ENCODE measurements around the gene CSNK1G1. TPM values are rescaled to one million over a fixed set of nuclear protein-coding genes. Genes with fewer than 3 reads are reported as not detected.

The CSNK1G1 gene
- polyA plus RNA-seq, 1 of the 3 experiments (the other 2 are of a cell fraction), result 10.2 TPM

DNA sequence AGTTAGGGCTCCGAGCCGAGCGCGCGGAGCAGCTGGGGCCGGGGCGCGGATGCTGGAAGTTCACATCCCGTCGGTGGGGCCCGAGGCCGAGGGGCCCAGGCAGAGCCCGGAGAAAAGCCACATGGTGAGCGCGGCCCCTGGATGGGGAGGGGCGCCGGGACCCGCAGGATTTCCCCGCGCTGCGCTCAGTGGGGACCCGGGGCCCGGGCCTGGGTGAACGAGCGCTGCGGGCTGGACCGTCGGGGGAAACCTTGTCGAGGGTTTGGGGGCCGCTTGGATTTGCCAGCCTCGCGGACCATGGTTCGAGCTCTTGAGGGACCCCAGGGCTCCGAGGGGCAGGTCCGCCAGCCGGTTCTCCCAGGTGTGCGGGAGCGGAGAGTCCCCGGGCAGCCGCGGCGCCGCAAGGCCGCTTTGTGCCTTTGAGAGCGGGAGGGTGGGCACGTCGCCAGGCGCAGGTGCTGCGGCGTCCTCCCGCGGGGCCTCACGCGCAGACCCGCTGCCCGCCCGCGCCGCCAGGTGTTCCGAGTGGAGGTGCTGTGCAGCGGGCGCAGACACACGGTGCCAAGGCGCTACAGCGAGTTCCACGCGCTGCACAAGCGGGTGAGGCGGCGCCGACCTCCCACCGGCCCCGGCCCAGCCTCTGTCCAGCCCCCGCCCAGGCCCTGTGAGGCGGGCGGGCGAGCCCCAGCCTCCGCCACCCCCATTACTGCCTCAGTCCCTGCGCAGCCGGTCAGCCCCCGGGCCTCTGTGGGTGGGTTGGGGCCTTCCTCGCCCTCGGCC lies 204.1 kb downstream of the CSNK1G1 start, which contains the start of gene SNX22:
Gene SNX22, plus strand, starts transcription at position 5 of the 780 bp plus-strand sequence. Its CDS starts 45 bp downstream, at position 50.
- peak within 1 kb of the TSS; percentile 78; the same call in 1 of the 2 replicates for H2AFZ ChIP-seq (ENCODE audit: low read depth)
- H3F3A ChIP-seq (replicated peaks; ENCODE audit: insufficient read depth), result peaks cover 40% of the 10 kb centered on the region
- WGBS (ENCODE audit: low lambda C conversion rate), result no CpG with 5 or more reads among the region's 83 CpGs
- H3K79me2 ChIP-seq (ENCODE audit: insufficient read depth), result no peaks in the 10 kb centered on the region
- H3K9ac ChIP-seq, result no peak within 1 kb of the TSS
- peak; percentile 71 for DNase-seq
- peaks cover 14% of the 10 kb centered on the region; the same call in 1 of the 2 replicates for H4K20me1 ChIP-seq (ENCODE audit: insufficient read depth)
- no peaks in the 10 kb centered on the region for H3K9me2 ChIP-seq
- CTCF ChIA-PET, result interaction anchor here (0.7 to 4.3 kb wide), 6 partner anchors 11 to 235 kb away, joined by 3 to 42 read pairs (median 15); partner anchors contain the start of genes CIAO2A, CSNK1G1, PPIB and TRIP4
- no peaks in the 10 kb centered on the region for H3K27me3 ChIP-seq (ENCODE audit: insufficient read depth)
- peak within 1 kb of the TSS; percentile 80 for H3K4me2 ChIP-seq
- H3K36me3 ChIP-seq (replicated peaks in 1 of 2; ENCODE audit: control insufficient read depth in 1 of 2, insufficient read depth in 2 of 2, low read length in 1 of 2), result peaks cover 8 to 25% of the 10 kb centered on the region in 2 experiments
- H3K4me1 ChIP-seq (ENCODE audit: control insufficient read depth in 1 of 2, insufficient read depth in 2 of 2, low read depth in 1 of 2, low read length in 1 of 2), result peaks cover 0 to 26% of the 10 kb centered on the region in 2 experiments; a peak in 1 of 4 replicates
- no peak within 1 kb of the TSS for H3K27ac ChIP-seq (ENCODE audit: low read depth in 2 of 2, low read length in 1 of 2)
- H3K4me3 ChIP-seq (ENCODE audit: low read depth in 2 of 2, low read length in 1 of 2), result peak within 1 kb of the TSS; percentile 57 to 58
- POLR2A ChIA-PET, result interaction anchor here (1.5 to 3.5 kb wide), 2 partner anchors 11 to 58 kb away, joined by 4 to 24 read pairs; partner anchors contain the start of genes CIAO2A and PPIB
- no peaks in the 10 kb centered on the region for H3K9me3 ChIP-seq
- TF ChIP-seq, protein P1, sequence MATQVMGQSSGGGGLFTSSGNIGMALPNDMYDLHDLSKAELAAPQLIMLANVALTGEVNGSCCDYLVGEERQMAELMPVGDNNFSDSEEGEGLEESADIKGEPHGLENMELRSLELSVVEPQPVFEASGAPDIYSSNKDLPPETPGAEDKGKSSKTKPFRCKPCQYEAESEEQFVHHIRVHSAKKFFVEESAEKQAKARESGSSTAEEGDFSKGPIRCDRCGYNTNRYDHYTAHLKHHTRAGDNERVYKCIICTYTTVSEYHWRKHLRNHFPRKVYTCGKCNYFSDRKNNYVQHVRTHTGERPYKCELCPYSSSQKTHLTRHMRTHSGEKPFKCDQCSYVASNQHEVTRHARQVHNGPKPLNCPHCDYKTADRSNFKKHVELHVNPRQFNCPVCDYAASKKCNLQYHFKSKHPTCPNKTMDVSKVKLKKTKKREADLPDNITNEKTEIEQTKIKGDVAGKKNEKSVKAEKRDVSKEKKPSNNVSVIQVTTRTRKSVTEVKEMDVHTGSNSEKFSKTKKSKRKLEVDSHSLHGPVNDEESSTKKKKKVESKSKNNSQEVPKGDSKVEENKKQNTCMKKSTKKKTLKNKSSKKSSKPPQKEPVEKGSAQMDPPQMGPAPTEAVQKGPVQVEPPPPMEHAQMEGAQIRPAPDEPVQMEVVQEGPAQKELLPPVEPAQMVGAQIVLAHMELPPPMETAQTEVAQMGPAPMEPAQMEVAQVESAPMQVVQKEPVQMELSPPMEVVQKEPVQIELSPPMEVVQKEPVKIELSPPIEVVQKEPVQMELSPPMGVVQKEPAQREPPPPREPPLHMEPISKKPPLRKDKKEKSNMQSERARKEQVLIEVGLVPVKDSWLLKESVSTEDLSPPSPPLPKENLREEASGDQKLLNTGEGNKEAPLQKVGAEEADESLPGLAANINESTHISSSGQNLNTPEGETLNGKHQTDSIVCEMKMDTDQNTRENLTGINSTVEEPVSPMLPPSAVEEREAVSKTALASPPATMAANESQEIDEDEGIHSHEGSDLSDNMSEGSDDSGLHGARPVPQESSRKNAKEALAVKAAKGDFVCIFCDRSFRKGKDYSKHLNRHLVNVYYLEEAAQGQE (IDR thresholded peaks at IDR 0.05; ENCODE audit: low read depth, low read length), result no peak
- TF ChIP-seq, protein P2, sequence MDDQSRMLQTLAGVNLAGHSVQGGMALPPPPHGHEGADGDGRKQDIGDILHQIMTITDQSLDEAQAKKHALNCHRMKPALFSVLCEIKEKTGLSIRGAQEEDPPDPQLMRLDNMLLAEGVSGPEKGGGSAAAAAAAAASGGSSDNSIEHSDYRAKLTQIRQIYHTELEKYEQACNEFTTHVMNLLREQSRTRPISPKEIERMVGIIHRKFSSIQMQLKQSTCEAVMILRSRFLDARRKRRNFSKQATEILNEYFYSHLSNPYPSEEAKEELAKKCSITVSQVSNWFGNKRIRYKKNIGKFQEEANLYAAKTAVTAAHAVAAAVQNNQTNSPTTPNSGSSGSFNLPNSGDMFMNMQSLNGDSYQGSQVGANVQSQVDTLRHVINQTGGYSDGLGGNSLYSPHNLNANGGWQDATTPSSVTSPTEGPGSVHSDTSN (IDR thresholded peaks at IDR 0.05), result no peak
- TF ChIP-seq, protein P3, sequence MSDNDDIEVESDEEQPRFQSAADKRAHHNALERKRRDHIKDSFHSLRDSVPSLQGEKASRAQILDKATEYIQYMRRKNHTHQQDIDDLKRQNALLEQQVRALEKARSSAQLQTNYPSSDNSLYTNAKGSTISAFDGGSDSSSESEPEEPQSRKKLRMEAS (IDR thresholded peaks at IDR 0.05; ENCODE audit: low read depth), result no peak
- TF ChIP-seq MXI1 (IDR thresholded peaks at IDR 0.05; ENCODE audit: low read depth, low read length) (no peak), YY1 (IDR thresholded peaks at IDR 0.05; ENCODE audit: low read depth) (no peak), RAD21 (IDR thresholded peaks at IDR 0.05; ENCODE audit: low read length) (no peak), RCOR1 (IDR thresholded peaks at IDR 0.05; ENCODE audit: low read length) (no peak), FOSL2 (IDR thresholded peaks at IDR 0.05; ENCODE audit: borderline replicate concordance, low read depth) (no peak), TAF1 (IDR thresholded peaks at IDR 0.05; ENCODE audit: borderline replicate concordance, low read depth, low read length) (no peak)

All from SK-N-SH (cell line).